ENCODE data around the gene UST. TPM values are rescaled to one million over a fixed set of nuclear protein-coding genes. Genes with fewer than 3 reads are reported as not detected.

Gene UST
- total and polyA plus RNA-seq, 2 of the 8 experiments (the other 6 are each of a cell fraction or from before 2014, with no cell fraction given), result 13.5 to 34.5 TPM

- POLR2A ChIA-PET (ENCODE audit: partially characterized antibody), result no interaction called here
- no peaks in the 10 kb centered on the region for H3K27me3 ChIP-seq (replicated peaks in 1 of 4; ENCODE audit: control insufficient read depth in 3 of 4, extremely low read depth in 1 of 4, insufficient read depth in 3 of 4, low read length in 3 of 4)
- H4K5ac ChIP-seq (ENCODE audit: insufficient read length, low read depth, low read length), result no peak overlapping the region
- H2AK5ac ChIP-seq (ENCODE audit: low read depth, low read length), result no peak overlapping the region; the same call in 1 of the 2 replicates
- H3K18ac ChIP-seq (ENCODE audit: extremely low read depth, low read length), result no peak overlapping the region
- peak overlapping the region in 1 of 2 experiments; percentile 4; a peak in 1 of 4 replicates for H3K4me2 ChIP-seq (ENCODE audit: insufficient read depth in 1 of 2, low read depth in 2 of 2, low read length in 2 of 2)
- no peak overlapping the region for H2BK20ac ChIP-seq (ENCODE audit: low read length)
- H2BK120ac ChIP-seq (replicated peaks; ENCODE audit: low read depth, low read length), result no peak overlapping the region
- no peak overlapping the region for H3K23ac ChIP-seq (ENCODE audit: insufficient read length)
- no peak overlapping the region for H2BK12ac ChIP-seq (ENCODE audit: low read depth, low read length)
- FAIRE-seq (no peak), DNase-seq (ENCODE audit: low read depth in 1 of 2, low spot score in 2 of 2) (no peak)
- WGBS, 2 experiments (ENCODE audit: extremely low coverage in 1 of 2, insufficient coverage in 1 of 2, insufficient read length in 1 of 2, insufficient replicate concordance in 2 of 2, low coverage in 1 of 2, low lambda C conversion rate in 2 of 2, missing lambda C conversion rate in 1 of 2), result 82% methylated on average over 3 of the region's 3 CpGs; no CpG with 5 or more reads in 1 of the 2 experiments
- H4K8ac ChIP-seq (ENCODE audit: extremely low read depth, insufficient read depth, low read length), result no peak overlapping the region
- H3K23me2 ChIP-seq (ENCODE audit: low read depth, low read length), result no peaks in the 10 kb centered on the region
- H2BK5ac ChIP-seq (ENCODE audit: low read depth, low read length), result no peak overlapping the region
- H2BK15ac ChIP-seq (ENCODE audit: low read length), result no peak overlapping the region
- H3K9ac ChIP-seq (replicated peaks in 1 of 4; ENCODE audit: extremely low read depth in 1 of 4, low read depth in 3 of 4, low read length in 3 of 4), result no peak overlapping the region
- H4K20me1 ChIP-seq (replicated peaks in 1 of 2; ENCODE audit: control insufficient read depth in 1 of 2, insufficient read depth in 2 of 2, low read length in 2 of 2), result peaks cover 2 to 8% of the 10 kb centered on the region in 2 experiments
- H3K4ac ChIP-seq (replicated peaks; ENCODE audit: insufficient read length, low read depth, low read length), result no peak overlapping the region
- no peak overlapping the region for H3K56ac ChIP-seq (replicated peaks; ENCODE audit: insufficient read length, low read depth, low read length)
- H2AFZ ChIP-seq (ENCODE audit: low read length), result no peak overlapping the region
- H3K79me1 ChIP-seq (ENCODE audit: low read depth, low read length), result peaks cover 13% of the 10 kb centered on the region
- H3K9me3 ChIP-seq (ENCODE audit: insufficient read depth in 2 of 2, low read depth in 1 of 2, low read length in 1 of 2), result no peaks in the 10 kb centered on the region
- H3K4me1 ChIP-seq (replicated peaks in 1 of 4; ENCODE audit: control insufficient read depth in 3 of 4, insufficient read depth in 4 of 4, low read length in 3 of 4), result peaks cover 9 to 24% (median 16%) of the 10 kb centered on the region in 4 experiments; a peak in 6 of 7 replicates
- peaks cover 11 to 88% of the 10 kb centered on the region in 2 experiments for H3K79me2 ChIP-seq (ENCODE audit: control insufficient read depth in 1 of 2, insufficient read depth in 2 of 2, low read length in 2 of 2)
- CTCF ChIA-PET (ENCODE audit: partially characterized antibody), result interaction anchor here (1.0 kb wide), 2 partner anchors 91 to 273 kb away, joined by 3 read pairs; no protein-coding TSS in a partner anchor
- no peak overlapping the region for H3K27ac ChIP-seq (ENCODE audit: low read depth, low read length)
- no peak overlapping the region for H4K91ac ChIP-seq (replicated peaks; ENCODE audit: insufficient read length, low read length)
- no peaks in the 10 kb centered on the region for H3K36me3 ChIP-seq (ENCODE audit: control insufficient read depth in 2 of 4, insufficient read depth in 4 of 4, low read length in 3 of 4)
- H3K4me3 ChIP-seq (ENCODE audit: extremely low read depth in 1 of 4, insufficient read depth in 2 of 4, low read depth in 3 of 4, low read length in 4 of 4), result no peak overlapping the region
- no peak overlapping the region for H3K14ac ChIP-seq (ENCODE audit: insufficient read length)
- no peak for TF ChIP-seq SP1 (IDR thresholded peaks at IDR 0.05; ENCODE audit: low read depth, low read length)
- TF ChIP-seq SUZ12 (IDR thresholded peaks at IDR 0.05; ENCODE audit: low read length), result no peak
- TF ChIP-seq SRF (IDR thresholded peaks at IDR 0.05; ENCODE audit: low read depth, low read length), result no peak
- no peak for TF ChIP-seq FOSL1 (IDR thresholded peaks at IDR 0.05; ENCODE audit: insufficient read depth, low read depth, low read length)
- TF ChIP-seq EP300 (IDR thresholded peaks at IDR 0.05; ENCODE audit: borderline replicate concordance in 1 of 2, low read depth in 2 of 2, low read length in 2 of 2), result no peak
- no peak for TF ChIP-seq CTBP2 (IDR thresholded peaks at IDR 0.05; ENCODE audit: borderline replicate concordance, insufficient read depth, insufficient read length, low read length)
- no peak for TF ChIP-seq SAP30 (IDR thresholded peaks at IDR 0.05; ENCODE audit: insufficient read depth, insufficient replicate concordance, low read length)
- no peak for TF ChIP-seq MAFK (IDR thresholded peaks at IDR 0.05; ENCODE audit: low read depth, low read length)
- TF ChIP-seq SIX5 (IDR thresholded peaks at IDR 0.05; ENCODE audit: low read depth, low read length), result no peak
- no peak for TF ChIP-seq CTCF (IDR thresholded peaks at IDR 0.05; ENCODE audit: control extremely low read depth in 1 of 3, insufficient read depth in 1 of 3, low read depth in 1 of 3, low read length in 3 of 3)
Measured at GRCh38 chr6:148850964-148851363, 104.1 kb downstream of the UST start.

Data from H1 (cell line).